ENCODE results near the gene FIP1L1.
"Not testable (repeated sequence)": the region's sequence is repeated elsewhere in the genome, so short reads cannot be mapped to it uniquely, and the experiment has no call there.

The FIP1L1 gene, protein sequence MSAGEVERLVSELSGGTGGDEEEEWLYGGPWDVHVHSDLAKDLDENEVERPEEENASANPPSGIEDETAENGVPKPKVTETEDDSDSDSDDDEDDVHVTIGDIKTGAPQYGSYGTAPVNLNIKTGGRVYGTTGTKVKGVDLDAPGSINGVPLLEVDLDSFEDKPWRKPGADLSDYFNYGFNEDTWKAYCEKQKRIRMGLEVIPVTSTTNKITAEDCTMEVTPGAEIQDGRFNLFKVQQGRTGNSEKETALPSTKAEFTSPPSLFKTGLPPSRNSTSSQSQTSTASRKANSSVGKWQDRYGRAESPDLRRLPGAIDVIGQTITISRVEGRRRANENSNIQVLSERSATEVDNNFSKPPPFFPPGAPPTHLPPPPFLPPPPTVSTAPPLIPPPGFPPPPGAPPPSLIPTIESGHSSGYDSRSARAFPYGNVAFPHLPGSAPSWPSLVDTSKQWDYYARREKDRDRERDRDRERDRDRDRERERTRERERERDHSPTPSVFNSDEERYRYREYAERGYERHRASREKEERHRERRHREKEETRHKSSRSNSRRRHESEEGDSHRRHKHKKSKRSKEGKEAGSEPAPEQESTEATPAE

DNA sequence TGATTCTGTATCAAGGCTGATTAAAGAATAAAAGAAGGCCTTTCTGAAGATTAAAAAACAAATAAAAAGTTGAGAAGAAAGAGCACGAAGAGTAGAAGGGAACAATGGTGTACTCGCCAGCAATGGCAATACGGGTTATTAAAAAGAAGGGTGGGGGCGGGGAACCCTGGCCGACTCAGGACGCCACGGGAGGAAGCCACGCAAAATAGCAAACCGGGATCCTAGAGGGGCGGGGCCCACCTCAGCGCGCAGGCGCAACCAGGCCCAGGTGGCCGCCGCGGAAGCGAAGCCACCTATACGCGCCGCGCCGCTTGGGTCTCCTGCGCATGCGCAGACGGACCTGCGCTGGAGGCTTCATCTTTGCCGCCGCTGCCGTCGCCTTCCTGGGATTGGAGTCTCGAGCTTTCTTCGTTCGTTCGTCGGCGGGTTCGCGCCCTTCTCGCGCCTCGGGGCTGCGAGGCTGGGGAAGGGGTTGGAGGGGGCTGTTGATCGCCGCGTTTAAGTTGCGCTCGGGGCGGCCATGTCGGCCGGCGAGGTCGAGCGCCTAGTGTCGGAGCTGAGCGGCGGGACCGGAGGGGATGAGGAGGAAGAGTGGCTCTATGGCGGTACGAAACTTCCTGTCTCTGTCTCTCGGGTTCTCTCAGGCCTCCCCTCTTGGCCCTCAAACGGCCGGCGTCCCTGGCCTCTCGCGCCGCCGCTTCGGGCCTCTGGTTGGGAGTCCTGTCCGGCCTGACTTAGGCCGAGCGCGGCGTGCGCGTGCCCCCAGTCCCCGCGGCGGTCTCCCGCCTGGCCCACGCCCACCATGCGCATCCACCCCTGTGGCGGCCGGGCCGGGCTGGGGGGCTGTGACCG, at the start of gene FIP1L1:
FIP1L1 (plus strand) TSS at position 323 of the 852 bp plus-strand sequence; CDS start at position 521, 198 bp downstream.
- peak; percentile 89 to 90 for DNase-seq (ENCODE audit: low read depth in 2 of 2)

DNA sequence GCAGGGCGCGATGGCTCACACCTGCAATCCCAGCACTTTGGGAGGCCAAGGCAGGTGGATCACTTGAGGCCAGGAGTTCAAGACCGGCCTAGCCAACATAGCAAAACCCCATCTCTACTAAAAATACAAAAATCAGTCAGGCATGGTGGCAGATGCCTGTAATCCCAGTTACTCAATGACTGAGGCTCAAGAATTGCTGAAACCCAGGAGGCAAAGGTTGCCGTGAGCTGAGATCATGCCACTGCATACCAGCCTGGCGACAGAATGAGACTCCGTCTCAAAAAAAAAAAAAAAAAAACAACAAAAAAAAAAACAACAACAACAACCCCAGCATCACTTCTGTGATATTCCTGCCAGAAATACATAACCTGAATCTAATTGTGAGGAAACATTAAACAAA, 42.5 kb upstream of the FIP1L1 start:
- not testable (repeated sequence) for DNase-seq (ENCODE audit: low read depth in 2 of 2)

DNA sequence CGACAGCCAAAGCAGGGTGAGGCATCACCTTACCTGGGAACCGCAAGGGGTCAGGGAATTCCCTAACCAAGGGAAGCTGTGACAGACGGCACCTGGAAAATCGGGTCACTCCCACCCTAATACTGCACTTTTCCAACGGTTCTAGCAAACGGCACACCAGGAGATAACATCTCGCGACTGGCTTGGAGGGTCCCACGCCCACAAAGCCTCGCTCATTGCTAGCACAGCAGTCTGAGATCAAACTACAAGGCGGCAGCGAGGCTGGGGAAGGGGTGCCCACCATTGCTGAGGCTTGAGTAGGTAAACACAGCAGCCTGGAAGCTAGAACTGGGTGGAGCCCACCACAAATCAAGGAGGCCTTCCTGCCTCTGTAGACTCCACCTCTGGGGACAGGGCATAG, 37.3 kb upstream of the FIP1L1 start:
- DNase-seq (ENCODE audit: low read depth in 2 of 2): not testable (repeated sequence)

DNA sequence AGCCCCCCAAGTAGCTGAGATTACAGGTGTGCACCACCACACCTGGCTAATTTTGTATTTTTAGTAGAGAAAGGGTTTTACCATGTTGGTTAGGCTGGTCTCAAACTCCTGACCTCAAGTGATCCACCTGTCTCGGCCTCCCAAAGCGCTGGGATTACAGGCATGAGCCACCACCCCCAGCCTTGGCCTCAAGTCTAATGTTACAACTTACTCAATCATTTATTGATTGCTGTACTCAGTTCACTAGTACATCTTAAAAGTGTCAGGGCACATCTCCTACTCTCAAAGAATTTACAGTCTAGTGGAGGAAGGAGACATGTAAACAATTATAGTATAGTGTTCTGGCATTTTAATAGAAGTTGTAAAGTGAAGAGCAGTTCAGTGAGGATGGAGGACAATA, 31.0 kb upstream of the FIP1L1 start:
- not testable (repeated sequence) for DNase-seq (ENCODE audit: low read depth in 2 of 2)

DNA sequence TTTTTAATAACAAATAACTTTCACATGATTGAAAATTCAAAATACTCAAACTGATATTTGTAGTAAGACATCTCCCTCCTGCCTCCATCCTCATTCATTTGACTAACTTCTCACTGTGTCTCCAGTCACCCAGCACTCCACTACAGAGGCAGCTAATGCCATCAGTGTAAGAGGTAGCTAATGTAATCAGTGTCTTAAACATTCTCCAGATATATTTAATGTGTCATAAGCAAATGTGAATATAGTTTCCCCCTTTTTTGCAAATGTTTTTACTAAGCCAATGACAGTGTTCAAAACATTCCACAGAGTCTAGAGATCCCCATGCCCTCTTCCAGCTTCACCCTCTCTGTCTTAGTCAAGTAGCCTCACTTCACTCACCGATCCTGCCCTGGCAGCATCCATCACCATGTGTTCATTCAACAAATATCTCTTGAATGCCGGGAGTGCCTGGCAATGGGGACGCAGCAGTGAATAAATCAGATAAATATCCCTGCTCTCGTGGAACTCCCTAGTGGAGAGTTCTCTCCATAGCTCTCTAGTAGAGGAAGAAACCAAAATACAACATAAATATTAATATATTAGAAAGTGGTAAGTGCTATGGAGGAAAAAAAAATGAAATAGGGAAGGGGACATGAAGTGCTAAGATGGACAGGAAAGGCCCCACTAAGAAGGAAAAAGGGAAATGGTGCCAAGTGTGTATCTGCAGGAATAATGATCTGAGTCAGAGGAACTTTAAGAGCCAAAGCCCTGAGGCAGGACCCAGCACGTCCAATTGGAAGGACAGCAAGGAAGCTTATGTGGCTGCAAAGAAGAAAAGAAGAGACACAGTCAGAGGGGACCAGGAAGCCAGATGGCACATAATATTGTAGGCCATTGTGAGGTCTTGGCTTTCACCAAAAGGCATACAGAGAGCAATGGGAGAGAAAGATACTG, 30.3 kb upstream of the FIP1L1 start:
- DNase-seq (ENCODE audit: low read depth in 2 of 2): no peak

- no peak for DNase-seq (ENCODE audit: low read depth in 2 of 2)
Measured at GRCh38 chr4:53348046-53348445, 29.4 kb upstream of the FIP1L1 start.

- DNase-seq (ENCODE audit: low read depth in 2 of 2): no peak
Measured at GRCh38 chr4:53349091-53349491, 28.4 kb upstream of the FIP1L1 start.

DNA sequence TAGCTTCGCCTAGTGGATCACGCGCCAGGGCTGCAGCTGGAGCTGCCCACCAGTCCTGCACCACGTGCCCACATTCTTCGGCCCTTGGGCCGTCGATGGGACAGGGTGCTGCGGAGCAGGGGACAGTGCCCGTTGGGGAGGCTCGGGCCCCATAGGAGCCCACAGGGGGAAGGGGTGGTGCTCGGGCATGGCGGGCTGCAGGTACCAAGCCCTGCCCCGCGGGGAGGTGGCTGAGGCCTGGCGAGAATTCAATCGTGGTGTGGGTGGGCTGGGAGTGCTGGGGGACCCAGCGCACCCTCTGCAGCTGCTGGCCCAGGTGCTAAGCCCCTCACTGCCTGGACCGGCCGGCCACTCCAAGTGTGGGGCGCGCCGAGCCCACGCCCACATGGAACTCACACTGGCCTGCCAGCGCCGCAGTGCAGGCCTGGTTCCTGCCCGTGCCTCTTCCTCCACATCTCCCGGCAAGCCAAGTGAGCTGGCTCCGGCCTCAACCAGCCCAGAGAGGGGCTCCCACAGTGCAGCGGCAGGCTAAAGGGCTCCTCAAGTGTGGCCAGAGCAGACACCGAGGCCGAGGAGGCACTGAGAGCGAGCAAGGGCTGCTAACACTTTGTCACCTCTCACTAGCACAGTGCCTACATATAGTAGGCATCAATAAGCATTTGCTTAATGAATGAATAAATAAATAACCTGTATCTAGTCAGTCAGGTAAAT, 23.3 kb upstream of the FIP1L1 start:
- no peak for DNase-seq (ENCODE audit: low read depth in 2 of 2)

DNA sequence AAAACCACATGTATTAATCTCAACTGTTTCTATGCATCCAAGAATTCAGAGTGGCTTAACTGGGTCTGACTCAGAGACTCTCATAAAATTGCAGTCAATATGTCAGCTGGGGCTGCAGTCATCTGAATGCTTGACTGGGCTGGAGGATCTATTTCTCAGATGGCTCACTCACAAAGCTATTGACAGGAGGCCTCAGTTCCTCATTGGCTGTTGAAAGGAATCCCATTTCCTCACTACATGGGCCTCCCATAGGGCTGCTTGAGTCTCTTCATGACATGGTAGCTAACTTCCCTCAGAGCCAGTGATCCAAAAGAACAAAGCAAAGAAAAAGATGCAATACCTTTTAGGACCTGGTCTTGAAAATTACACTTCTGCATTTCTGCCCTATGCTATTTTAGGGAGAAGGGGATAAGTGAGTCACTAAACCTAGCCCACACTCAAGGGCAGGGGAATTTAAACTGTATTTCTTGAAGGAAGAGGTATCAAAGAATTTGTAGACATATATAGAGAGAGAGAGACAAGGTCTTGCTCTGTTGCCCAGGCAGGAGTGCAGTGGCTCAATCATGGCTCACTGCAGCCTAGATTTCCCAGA, 21.4 kb upstream of the FIP1L1 start:
- no peak for DNase-seq (ENCODE audit: low read depth in 2 of 2)

DNA sequence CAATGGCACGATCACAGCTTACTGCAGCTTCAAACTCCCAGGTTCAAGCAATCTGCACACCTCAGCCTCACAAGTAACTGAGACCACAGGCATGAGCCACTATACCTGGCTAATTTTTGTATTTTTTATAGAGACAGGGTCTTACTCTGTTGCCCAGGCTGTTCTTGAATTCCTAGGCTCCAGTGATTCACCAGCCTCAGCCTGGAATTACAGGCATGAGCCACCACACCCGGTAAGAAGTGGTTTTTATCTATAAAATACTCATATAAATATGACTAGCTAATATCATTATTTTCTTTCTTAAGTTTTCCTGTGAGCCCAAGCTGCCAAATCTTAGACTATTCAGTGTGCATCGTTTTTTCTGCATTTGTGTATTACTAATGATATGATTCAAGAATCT, 16.0 kb upstream of the FIP1L1 start:
- no peak for DNase-seq (ENCODE audit: low read depth in 2 of 2)

DNA sequence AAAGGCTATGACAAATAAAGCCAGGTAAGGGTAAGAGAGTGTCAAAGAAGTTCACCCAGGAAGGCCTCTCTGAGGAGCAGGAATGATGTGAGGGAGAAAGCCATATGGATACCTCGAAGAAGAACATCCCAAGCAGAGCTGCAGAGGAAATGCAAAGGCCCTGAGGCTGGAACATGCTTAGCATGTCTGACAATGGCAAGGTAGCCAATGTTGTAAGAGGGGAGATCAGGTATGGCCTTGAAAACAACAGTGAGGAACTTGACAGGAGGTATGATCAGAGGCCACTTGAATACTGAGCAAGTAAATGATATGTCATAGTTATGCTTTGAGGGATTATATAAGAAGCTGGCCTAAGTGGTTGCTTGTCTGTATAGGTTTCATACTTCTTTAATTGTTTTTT, 15.3 kb upstream of the FIP1L1 start:
- DNase-seq (ENCODE audit: low read depth in 2 of 2): no peak

DNA sequence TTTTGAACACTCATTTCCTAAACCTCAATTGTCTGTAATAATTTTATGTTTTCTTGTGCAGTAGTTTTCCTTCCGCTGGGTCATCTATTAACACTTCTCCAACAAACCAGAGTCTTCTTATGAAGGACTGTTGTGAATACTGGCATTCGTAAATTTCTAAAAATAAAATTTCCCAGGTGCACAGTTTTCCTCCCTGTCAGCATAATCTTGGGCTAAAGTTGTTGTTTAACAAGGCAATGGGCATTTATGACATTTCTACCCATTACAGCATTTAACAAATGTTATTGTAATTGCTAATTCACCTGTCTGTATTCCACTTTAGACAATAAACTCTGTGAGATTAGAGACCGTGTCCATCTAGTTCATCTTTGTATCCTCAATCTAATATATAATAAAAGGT, 12.8 kb upstream of the FIP1L1 start:
- no peak for DNase-seq (ENCODE audit: low read depth in 2 of 2)

GRCh38 chr4:53365121-53365485, 12.3 kb upstream of the FIP1L1 start:
- DNase-seq (ENCODE audit: low read depth in 2 of 2): no peak

- peak; percentile 92 to 95 for DNase-seq (ENCODE audit: low read depth in 2 of 2)
Measured at GRCh38 chr4:53365486-53366300, 11.7 kb upstream of the FIP1L1 start, which contains the start of gene SCFD2. Gene SCFD2 (minus strand): TSS chr4:53366061.

DNA sequence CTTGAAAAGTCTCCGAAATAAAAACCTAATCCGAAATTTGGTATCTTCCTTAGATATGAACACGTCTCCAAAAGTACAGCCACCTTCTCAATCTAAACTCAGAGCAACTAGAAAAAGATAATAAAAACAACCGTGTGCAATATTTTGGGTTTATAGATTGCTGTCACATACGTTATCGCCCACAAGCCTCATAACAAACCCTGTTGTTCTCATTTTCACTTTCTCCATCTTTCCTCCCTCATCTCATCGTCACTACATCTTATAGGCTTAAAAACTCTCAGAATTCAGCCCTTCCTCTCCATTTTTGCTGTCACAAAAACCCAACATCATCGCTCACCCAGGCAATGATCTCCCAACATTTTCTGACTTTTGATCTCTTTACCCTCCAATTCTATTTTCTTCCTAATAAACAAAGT, 11.1 kb upstream of the FIP1L1 start:
- DNase-seq (ENCODE audit: low read depth in 2 of 2): no peak

- DNase-seq (ENCODE audit: low read depth in 2 of 2): no peak
Measured at GRCh38 chr4:53367721-53368120, 9.7 kb upstream of the FIP1L1 start.

DNA sequence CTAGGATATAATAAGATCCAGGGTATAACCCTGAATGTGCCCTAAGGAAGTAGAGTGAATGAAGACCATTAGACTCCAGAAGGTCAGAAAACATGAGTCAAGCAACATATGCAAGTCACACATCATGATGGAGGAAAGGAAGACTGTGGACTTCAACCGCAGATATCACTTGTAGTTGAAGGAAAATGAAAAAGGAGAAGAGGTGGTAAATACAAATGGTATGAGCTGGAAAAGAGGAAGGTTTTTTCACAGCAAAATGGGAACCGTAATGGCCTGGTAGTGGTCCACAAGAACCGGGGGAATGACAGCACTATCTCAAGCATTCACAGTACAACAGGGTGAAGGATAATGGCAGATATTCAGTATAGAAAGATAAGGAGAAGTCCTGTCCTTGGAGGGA, 6.4 kb upstream of the FIP1L1 start:
- DNase-seq (ENCODE audit: low read depth in 2 of 2): no peak

GRCh38 chr4:53371843-53372521, 5.5 kb upstream of the FIP1L1 start:
- DNase-seq (ENCODE audit: low read depth in 2 of 2): no peak

- DNase-seq (ENCODE audit: low read depth in 2 of 2): no peak
Measured at GRCh38 chr4:53374777-53375258, 2.6 kb upstream of the FIP1L1 start.
